GM21390 (cell line): ENCODE measurements around the gene KRT14.
A peak's percentile ranks its signal among the peaks of the same experiment; 100 is the strongest.
"Not testable (repeated sequence)": the region's sequence is repeated elsewhere in the genome, so short reads cannot be mapped to it uniquely, and the experiment has no call there.

Experiments
- ATAC-seq: cut with Tn5 transposase; IDR thresholded peaks from one replicate; pipeline ENCODE4 v1.9.1; 2021; ENCODE audit not compliant: unreplicated experiment

The KRT14 gene

GRCh38 chr17:41580244-41580575 is 6.5 kb downstream of the KRT14 start:
- ATAC-seq = no peak

GRCh38 chr17:41579484-41580243 is 7.0 kb downstream of the KRT14 start:
- ATAC-seq = peak; percentile 46

DNA sequence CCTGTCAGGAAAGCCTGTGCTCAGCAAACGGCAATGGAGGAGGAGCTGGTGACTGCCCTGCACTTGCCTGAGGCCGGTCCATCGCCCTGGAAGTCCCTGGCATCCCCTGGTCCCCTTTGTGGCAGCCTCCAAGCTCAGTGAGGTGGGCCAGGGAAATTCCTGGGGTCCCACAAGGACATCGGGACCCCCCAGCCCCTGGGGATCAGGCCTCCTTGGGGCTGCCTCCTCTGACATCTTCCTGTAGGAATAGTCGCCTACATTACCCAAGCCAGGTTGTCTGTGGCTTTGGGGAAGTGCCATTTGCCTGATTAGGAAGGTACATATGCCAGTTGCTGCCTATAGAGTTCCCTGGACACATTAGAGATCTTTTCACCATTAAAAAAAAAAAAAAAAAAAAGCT is 7.7 kb downstream of the KRT14 start:
- ATAC-seq = no peak

DNA sequence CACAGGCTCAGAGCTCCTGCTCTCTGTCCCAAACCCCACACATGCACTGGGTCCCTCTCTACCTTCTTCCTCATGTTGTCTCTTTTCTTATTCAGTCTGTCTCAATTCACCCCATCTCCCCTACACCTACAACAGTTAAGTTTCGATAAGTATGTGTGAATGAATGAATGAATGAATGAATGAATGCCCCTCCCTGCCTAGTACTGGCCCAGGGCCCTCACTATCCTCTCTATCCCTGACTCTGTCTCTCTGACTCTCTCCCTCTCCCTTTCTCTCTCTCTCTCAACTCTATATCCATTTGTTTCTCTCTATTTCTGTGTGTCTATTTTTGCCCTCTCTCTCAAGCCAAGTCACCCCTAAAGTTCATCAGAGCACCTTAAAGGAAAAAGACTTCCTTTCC is 8.2 kb downstream of the KRT14 start:
- no peak for ATAC-seq

GRCh38 chr17:41576740-41577139 is 10.0 kb downstream of the KRT14 start:
- not testable (repeated sequence) for ATAC-seq

GRCh38 chr17:41575336-41575735 is 11.4 kb downstream of the KRT14 start:
- no peak for ATAC-seq

GRCh38 chr17:41571561-41572434 is 14.9 kb downstream of the KRT14 start, which contains the start of gene KRT9:
Gene KRT9 (minus strand): TSS chr17:41572059. CDS start chr17:41571992, 67 bp downstream.
- no peak for ATAC-seq

GRCh38 chr17:41567317-41567716 is 19.4 kb downstream of the KRT14 start:
- no peak for ATAC-seq

DNA sequence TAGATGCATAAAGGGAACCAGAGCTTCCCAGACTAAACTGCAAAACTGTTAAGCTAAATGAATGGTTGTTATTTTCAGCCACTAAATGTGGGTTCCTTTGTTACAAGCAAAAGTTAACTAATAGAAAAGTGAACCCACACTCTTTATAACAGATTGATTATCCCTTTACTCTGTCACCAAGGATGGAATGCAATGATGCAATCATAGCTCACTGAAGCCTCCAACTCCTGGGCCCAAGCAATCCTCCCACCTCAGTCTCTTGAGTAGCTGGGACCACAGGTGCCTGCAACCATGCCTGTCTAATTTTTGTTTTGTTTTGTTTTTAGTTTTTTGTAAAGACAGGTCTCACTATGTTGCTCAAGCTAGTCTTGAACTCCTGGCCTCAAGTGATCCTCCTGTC is 21.4 kb downstream of the KRT14 start:
- ATAC-seq = no peak

GRCh38 chr17:41563607-41564170 is 23.0 kb downstream of the KRT14 start:
- no peak for ATAC-seq

GRCh38 chr17:41561554-41561953 is 25.1 kb downstream of the KRT14 start:
- ATAC-seq = no peak

- ATAC-seq = no peak
Observed at GRCh38 chr17:41559548-41559947, 27.1 kb downstream of the KRT14 start.

DNA sequence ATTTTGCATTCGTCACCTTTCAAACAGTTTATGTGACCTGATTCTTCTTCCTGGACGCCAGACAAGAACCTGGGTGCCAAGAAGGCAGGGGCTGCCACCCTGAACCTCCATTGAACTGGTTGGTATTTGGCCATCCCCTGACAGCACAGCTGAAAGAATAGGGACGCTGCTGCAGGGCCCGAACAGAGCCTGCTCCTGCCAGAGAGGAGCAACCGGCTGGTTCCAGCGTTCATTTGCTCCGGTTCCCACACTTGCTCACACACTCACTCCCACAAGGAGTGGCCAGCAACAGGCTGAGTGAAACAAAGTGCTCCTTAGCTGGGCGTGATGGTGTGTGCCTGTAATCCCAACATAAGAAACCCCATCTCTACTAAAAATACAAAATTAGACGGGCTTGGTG is 29.8 kb downstream of the KRT14 start:
- ATAC-seq = no peak

DNA sequence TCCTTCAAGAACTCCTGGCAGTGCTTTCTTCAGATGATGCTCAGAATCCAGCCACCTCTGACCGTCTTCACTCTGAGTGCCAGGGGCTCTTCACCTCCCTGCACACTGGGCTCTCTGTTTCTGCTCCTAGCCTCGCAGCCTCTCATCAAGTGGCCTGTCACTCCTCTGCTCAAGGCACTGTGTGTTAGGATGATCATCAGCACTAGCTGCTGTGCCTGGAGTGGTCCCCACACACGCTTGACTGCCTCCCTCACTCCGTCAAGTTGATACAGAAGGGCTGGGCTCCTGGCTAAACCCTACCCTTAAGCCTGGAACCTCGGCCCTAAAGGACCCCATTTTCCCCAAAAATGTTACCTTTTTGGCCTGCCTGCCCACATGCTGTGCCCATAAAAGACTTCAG is 30.4 kb downstream of the KRT14 start:
- no peak for ATAC-seq

- no peak for ATAC-seq
Observed at GRCh38 chr17:41555105-41555887, 31.4 kb downstream of the KRT14 start.

GRCh38 chr17:41553987-41554680 is 32.6 kb downstream of the KRT14 start:
- ATAC-seq = no peak

- no peak for ATAC-seq
Observed at GRCh38 chr17:41553176-41553575, 33.5 kb downstream of the KRT14 start.

DNA sequence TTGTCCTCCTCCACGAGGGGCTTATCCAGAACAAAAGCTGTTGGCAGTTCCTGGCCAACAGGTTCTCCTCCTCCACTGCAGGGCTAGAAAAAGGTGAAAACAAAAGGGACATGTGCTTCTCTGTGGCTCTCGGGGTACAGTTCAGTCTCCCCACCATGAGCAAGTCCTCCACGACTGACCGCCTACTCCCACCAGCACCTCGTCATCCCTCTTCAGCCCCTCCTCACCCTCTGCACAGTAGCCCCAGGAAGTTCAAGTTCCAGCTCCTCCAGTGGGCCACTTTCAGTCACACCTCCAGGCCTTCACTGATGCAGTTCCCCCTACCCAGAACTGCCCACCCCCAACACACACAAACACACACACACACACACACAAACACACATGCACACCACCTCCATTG is 34.2 kb downstream of the KRT14 start:
- ATAC-seq = no peak

GRCh38 chr17:41551365-41551764 is 35.3 kb downstream of the KRT14 start:
- ATAC-seq = no peak

DNA sequence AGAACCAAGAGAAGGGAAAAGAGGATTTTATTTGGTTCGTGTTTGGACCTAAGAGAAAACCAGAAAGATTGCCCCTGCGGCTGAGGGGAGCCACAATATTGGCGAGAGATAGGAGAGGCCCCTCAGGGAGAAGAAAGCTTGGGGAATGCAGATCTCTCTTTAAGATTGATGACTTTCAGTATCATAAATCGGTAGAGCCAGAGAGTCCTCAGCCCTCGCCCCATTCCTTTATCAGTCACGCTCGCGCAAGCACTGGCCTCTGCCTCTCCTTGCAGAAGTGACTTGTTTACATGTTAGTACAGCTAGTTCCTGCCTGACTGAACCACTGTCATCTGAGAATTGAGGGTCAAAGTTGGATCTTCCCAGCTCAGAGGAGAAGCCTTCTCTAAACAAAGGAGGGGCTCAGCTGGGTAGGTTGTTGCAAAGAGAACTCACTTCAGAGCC is 37.1 kb downstream of the KRT14 start:
- no peak for ATAC-seq
